Stimulated activated CD4-positive, alpha-beta T cell treated with anti-CD3 and anti-CD28 coated beads, Interleukin-4, amount 100 ng/mL, for 4 hours (primary cell): Measurements from ENCODE around the gene PRMT3.
"Not testable (repeated sequence)": the region's sequence is repeated elsewhere in the genome, so short reads cannot be mapped to it uniquely, and the experiment has no call there.

ENCODE experiments used
- DNase-seq, 2 experiments: peaks; one replicate each; pipeline ENCODE4 v3.0.0-alpha.2; 2020

PRMT3 gene

DNA sequence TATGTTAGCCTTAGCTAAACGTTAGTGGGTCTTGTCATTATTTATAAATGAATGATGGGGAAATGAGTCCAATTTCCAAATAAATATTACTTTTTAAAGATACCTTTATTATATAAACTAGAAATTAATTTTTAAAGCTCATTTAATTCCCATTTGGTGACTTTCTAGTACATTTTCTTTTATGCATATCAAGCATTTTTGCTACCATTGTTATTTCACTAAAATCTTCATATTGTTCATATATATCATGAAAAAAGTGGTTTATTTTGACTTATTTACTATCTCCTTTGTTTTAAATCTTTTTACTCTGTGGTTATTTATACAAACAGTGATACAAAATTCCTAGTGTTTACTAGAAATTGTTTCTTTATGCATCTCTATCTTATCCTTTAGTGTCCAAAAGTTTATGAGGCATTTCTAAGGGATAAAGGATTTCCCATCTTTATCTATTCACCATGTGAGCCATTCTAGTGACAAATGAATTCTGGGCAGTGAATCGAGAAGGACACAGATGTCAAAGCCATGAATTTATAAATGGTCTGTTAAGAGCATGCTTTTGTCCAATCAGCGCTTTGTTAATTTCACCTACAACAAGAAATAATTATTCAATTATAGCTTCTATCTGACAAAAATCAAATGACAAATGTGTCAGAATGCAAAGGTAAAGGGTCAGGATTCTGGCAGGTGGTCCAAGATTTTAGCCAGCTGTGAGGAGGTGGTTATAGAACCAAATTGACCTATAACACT lies 70.6 kb downstream of the PRMT3 start:
- DNase-seq: no peak

DNA sequence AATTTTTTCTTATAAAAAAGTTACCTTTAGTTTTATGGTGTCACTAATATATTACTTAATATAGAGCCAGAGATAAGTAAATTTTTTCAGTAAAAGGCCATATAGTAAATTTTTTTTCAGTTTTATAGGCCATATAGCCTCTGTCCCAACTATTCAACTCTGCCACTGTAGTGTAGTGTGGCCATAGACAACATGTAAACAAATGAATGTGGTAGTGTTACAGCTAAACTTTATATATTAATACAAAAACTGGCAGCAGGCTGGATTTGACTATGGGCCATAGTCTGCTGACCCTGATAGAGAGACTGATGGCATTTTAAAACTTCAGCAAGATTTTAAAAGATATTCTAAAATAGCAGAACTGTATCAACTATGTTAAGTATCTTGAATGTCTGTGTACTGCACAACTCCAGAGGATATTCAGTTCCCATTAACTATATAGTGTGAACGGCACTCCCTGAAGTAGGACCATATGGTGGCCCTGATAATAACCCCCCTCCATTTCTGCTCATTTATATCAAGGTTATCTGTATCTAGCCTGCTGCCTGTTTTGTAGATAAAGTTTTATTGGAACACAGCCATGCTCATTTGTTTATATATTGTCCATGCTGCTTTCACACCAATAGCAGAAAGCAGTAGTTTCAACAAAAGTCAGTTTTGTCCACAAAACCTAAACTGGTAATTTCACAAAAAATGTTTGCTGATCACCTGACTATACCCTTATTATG lies 71.6 kb downstream of the PRMT3 start:
- DNase-seq: no peak

- DNase-seq: no peak
Measured at GRCh38 chr11:20459865-20460264, 72.3 kb downstream of the PRMT3 start.

DNA sequence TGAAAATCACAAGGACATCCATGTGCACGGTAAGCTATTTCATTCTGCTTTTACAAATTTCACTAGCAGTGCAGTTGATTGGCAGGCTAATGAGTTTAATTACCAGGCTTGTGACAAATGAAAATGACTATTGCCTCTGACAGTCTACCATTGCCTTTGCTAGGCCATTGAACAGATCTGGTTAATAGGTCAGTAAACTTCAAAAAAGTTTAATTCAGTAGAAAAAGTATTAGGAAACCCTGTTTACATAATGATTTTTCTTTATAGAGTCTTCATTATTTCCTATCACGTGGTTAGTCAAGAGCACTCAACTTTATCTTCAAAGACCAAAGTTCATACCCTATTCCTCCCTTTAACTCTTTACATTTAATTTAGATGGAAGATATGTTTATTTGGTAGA lies 77.0 kb downstream of the PRMT3 start:
- no peak for DNase-seq

DNA sequence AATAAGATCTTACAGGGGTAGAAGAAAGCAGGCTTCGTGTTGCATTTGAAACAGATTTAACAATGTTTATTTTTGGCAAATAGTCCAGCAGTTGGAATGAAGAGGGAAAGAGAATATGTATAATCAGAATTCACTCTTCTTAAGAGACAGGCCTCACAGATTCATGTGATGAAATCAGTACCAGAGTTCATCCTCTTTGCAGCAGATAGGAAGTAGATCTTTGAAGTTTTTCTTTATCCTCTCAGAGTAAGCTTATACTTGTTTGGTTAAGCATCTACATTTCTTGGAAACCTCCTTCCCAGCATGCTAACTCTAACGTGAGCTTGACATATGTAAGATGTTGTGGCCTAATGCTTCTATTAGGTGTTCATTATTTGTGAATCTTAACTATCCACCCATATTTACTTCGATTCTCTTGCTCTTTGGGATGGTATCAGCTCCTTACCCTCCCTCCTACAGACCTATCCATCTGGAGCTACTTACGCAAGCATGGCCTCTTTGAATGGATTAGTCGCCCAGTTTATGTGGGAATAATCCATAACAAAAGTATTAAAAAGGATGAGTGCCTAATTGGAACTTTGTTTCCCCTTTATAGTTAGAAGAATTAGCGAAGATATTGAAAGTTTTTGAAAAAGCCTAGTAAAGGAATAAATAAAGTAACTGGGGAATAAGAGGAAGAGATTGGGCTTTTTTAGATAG lies 80.1 kb downstream of the PRMT3 start:
- no peak for DNase-seq

- DNase-seq: no peak
Measured at GRCh38 chr11:20470348-20470747, 82.8 kb downstream of the PRMT3 start.

DNA sequence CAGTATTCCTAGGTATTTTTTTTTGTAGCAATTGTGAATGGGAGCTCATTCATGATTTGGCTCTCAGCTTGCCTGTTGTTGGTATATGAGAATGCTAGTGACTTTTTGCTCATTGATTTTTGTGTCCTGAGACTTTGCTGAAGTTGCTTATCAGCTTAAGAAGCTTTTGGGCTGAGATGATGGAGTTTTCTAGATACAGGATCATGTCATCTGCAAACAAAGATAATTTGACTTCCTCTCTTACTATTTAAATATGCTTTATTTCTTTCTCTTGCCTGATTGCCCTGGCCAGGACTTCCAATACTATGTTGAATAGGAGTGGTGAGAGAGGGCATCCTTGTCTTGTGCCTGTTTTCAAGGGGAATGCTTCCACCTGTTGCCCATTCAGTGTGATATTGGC lies 84.4 kb downstream of the PRMT3 start:
- not testable (repeated sequence) for DNase-seq

- DNase-seq: no peak
Measured at GRCh38 chr11:20474176-20474881, 86.8 kb downstream of the PRMT3 start.

- no peak for DNase-seq
Measured at GRCh38 chr11:20474882-20475517, 87.5 kb downstream of the PRMT3 start.

DNA sequence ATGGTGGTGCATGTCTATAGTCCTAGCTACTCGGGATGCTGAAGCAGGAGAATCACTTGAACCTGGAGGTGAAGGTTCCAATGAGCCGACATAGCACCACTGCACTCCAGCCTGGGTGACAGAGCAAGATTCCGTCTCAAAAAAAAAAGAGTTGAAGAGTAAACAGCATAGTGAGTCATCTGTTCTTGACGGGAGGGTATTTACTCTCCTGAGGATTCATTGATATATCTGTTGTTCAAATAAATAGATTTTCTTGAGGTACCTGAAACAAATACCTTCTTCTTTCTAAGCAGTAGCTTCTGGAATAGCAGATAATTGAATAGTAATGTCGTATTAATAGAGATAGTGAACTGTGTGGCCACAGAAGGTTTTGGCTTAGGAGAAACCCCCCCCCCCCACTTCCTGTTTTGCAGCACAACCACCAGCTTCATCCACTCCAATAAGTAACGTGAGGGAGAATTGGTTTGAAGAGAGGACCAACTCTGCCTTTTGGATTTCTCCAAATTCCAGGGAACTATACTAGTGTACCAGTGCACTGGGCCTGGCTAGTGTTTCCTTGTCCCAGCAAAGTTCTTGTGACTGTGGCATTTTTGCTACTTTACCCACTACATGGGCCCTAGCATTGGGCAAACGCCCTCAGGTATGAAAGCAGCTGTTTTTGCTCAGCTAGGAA lies 90.0 kb downstream of the PRMT3 start:
- DNase-seq: no peak

DNA sequence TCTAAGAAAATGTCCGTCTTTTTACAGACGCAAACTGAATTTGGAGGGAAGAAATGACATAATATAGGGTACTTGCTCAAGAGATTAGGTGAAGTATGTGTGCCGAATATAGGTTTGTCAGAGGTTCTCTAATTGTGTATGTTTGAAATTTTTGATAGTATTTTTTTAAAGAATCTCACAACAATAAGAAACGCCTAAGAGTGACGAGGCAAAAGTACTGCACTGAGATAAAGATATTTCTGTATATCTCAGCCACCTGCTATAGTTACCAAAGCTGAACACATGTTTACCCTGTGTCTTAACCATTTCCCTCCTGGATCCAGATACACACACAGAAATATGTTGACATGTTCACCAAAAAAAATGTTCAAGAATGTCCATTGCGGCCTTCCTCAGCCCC lies 92.0 kb downstream of the PRMT3 start:
- no peak for DNase-seq

GRCh38 chr11:20483931-20484330 lies 96.4 kb downstream of the PRMT3 start:
- no peak for DNase-seq

DNA sequence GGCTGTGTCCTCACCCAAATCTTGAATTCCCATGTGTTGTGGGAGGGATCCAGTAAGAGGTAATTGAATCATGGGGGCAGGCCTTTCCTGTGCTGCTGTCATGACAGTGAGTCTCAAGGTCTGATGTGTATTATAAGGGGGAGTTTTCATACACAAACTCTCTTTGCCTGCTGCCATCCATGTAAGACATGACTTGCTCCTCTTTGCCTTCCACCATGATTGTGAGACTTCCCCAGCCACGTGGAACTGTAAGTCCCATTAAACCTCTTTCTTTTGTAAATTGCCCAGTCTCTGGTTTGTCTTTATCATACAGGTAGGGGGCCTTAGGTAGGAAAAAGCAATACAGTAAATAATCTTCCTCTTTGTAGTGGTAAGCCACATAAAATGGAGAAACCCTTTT lies 96.9 kb downstream of the PRMT3 start:
- DNase-seq: not testable (repeated sequence)

GRCh38 chr11:20488352-20488751 lies 100.8 kb downstream of the PRMT3 start:
- DNase-seq: no peak

DNA sequence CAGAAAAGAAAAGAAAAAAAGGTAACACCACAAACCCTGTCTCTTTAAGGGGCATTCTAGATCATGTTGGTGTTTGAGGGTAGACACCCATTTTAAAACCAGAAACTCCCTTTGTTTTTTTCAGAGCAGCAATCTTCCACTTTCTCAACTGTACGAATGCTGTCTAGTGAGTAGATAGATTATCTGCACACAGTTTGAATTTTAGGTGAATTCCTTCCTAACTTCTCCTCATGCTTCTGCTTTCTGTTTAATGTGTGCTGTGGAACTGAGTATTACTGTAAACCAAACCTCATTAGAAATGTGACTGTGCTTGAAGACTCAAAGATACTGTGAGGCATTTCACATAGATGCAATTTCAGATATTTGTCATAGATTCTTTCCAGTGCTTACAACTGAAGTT lies 102.4 kb downstream of the PRMT3 start:
- DNase-seq: no peak

DNA sequence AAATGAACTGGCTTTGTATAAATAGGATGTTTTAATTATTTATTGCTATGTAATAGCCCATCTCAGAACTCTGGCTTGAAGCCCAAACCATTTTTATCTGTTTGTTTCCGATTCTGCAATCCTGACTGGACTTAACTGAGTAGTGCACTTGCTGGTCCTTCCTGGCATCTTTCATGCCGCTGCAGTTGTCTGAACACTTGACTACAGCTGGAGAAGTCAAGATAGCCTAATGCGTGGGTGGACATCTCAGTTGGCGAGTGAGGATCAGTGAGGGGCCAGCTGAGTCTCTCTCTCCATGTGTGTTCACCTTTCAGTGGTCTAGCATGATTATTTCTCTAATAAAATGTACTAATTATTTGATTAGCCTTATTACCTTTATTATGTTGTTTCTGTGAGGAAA lies 105.8 kb downstream of the PRMT3 start:
- DNase-seq: no peak

DNA sequence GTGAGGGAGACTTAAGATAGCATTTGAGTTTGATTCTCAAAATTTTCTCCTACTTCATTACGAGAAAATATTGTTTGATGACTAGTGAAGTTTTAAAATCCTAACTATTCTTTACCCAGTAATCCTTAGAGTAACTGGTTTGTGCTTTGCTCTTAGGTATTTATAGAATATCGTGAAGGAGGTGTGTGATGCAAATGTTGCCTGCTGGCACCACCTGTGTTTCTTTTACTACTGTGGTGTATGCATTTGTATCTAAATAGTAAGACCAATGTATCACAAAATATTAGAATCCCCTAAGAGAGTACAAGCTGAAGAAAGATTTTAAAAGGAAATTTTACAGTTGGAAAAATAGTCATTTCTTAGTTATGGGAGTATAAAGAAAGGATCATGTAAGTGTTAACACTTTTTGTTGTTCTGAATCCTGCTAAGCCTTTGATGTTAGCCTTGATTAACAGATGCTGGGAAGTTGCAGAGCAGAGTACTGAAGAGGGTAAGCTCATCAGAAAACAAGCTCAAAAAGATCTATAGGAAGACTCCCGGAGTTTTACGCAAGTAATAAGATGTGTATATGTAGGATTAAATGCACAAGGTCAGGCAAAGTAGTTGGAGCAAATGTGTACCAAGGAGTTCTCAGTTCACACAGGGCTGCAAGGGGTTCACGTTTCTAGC lies 109.7 kb downstream of the PRMT3 start:
- no peak for DNase-seq

DNA sequence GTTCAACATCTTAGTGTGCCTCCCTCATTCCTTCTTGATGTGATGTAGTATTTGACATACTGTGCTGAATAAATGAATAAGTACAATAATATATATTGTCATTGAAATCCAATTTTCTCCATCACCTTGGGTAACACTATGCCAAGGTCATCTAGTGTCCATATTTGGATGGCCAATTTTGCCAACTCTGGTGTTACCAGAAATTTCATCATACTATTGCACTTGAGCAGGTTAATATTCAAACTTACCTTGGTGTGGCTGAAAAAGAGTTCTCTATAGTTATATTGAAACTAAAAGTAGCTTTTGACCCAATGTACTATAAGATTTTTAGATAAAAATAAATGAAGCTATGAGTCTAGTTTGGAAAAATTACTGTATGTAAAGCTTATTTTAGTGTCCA lies 113.7 kb downstream of the PRMT3 start:
- no peak for DNase-seq

- no peak for DNase-seq
Measured at GRCh38 chr11:20501971-20502370, 114.5 kb downstream of the PRMT3 start.

DNA sequence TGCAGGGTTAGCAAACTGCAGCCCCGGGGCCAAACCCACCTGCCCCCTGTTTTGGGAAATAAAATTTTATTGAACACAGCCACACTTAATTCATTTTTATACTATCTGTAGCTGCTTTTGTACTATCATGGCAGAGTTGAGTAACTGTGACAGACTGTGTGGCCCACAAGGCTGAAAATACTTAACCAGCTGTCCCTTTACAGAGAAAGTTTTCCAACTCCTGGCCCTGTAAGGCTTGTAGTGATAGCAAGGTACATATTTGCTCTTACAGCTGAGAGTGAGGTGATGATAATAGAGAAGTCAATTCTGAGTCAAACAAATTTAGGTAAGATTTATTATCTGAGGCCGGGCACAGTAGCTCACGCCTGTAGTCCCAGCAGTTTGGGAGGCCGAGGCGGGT lies 124.5 kb downstream of the PRMT3 start:
- no peak for DNase-seq

DNA sequence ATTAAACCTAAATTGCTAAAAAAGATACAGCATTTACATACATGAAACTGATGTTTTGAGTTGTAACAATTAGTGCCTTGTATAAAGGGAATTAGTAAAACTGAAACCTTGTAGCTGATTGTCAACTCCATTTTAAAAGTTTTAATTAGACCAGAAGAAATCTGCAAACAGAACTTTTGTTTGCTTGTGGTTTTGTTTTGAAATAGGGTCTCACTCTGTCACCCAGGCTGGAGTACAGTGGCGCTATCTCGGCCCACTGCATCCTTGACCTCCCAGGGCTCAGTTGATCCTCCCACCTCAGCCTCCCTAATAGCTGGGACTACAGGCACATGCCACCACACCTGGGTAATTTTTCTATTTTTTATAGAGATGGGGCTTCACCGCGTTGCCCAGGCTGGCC lies 125.4 kb downstream of the PRMT3 start:
- DNase-seq: no peak
